WI38 (cell line): ENCODE data around the gene ETV2.
A peak's percentile ranks its signal among the peaks of the same experiment; 100 is the strongest.

Experiments
- H3K4me3 ChIP-seq: 2 replicates; pipeline ENCODE4 v1.5.1; 2011; ENCODE audit warnings: low read depth, mild to moderate bottlenecking, control low read depth, low read length
- CTCF ChIP-seq: IDR thresholded peaks from 2 replicates; pipeline ENCODE4 v1.5.1; 2012; ENCODE audit warnings: low read depth, mild to moderate bottlenecking, control low read depth, low read length

The ETV2 gene

GRCh38 chr19:35693835-35694599 is 52.5 kb downstream of the ETV2 start:
- TF ChIP-seq CTCF = peak; percentile 95
- no peak overlapping the region for H3K4me3 ChIP-seq
